ENCODE measurements around the gene SASH1. TPM values are rescaled to one million over a fixed set of nuclear protein-coding genes. Genes with fewer than 3 reads are reported as not detected.

The SASH1 gene
- total RNA-seq, 1 experiment from 2014 or later, result 11.7 TPM

- TF ChIP-seq CBX3 (IDR thresholded peaks at IDR 0.05; ENCODE audit: low read depth) (no peak), MAX (IDR thresholded peaks at IDR 0.05) (no peak)
These were observed 45.9 kb downstream of the SASH1 start (continued) for GRCh38 chr6:148388521-148388920.

GRCh38 chr6:148389086-148389485 lies 46.4 kb downstream of the SASH1 start:
- Histone ChIP-seq H3K4me2 (ENCODE audit: low read length) (no peak overlapping the region), H3K36me3 (ENCODE audit: control insufficient read depth in 1 of 2, insufficient read depth in 2 of 2, low read length in 2 of 2) (no peaks in the 10 kb centered on the region), H3K4me1 (ENCODE audit: control insufficient read depth in 1 of 2, insufficient read depth in 2 of 2, low read length in 2 of 2) (no peaks in the 10 kb centered on the region), H4K20me1 (ENCODE audit: insufficient read depth) (no peaks in the 10 kb centered on the region), H2AFZ (ENCODE audit: low read depth, low read length, poor library complexity, severe bottlenecking) (no peak overlapping the region), H3K79me2 (ENCODE audit: insufficient read depth, low read length) (no peaks in the 10 kb centered on the region), H3K9ac (ENCODE audit: low read length) (no peak overlapping the region), H3K27me3 (ENCODE audit: insufficient read depth, low read length) (no peaks in the 10 kb centered on the region), H3K27ac (ENCODE audit: low read depth, low read length) (no peak overlapping the region), H3K4me3 (replicated peaks in 1 of 2; ENCODE audit: low read depth in 1 of 2, low read length in 2 of 2) (no peak overlapping the region), H3K9me3 (ENCODE audit: control insufficient read depth in 1 of 2, insufficient read depth in 1 of 2, low read depth in 1 of 2, low read length in 2 of 2) (no peaks in the 10 kb centered on the region), H3K9me2 (ENCODE audit: insufficient read depth) (0 out of 2 replicates have a peak, but pooled peaks cover 2% of the 10 kb centered on the region)
- ChIA-PET RAD21 (ENCODE audit: low non-redundant PET in 1 of 2, low total read pairs in 2 of 2, uncharacterized antibody in 2 of 2, unreplicated experiment in 2 of 2) (no interaction called here), POLR2A (no interaction called here), CTCF (no interaction called here)
- TF ChIP-seq POLR2A (IDR thresholded peaks at IDR 0.05; ENCODE audit: borderline replicate concordance, extremely low read depth, insufficient read depth, insufficient read length), result no peak
- no peak for TF ChIP-seq POLR2AphosphoS5 (IDR thresholded peaks at IDR 0.05; ENCODE audit: low read depth, low read length)
- TF ChIP-seq EGR1 (IDR thresholded peaks at IDR 0.05; ENCODE audit: low read depth), result no peak
- no peak for TF ChIP-seq TCF7L2 (IDR thresholded peaks at IDR 0.05; ENCODE audit: borderline replicate concordance, extremely low read depth, insufficient read depth, insufficient read length)
- TF ChIP-seq RAD21 (IDR thresholded peaks at IDR 0.05; ENCODE audit: low read depth), result no peak
- no peak for TF ChIP-seq CBX3 (IDR thresholded peaks at IDR 0.05; ENCODE audit: low read depth)
- no peak for TF ChIP-seq CEBPB (IDR thresholded peaks at IDR 0.05; ENCODE audit: low read depth)
- no peak for TF ChIP-seq YY1 (IDR thresholded peaks at IDR 0.05; ENCODE audit: extremely low read depth, insufficient replicate concordance, low read depth, low read length)
- no peak for TF ChIP-seq REST (IDR thresholded peaks at IDR 0.05; ENCODE audit: low read depth)
- TF ChIP-seq JUND (IDR thresholded peaks at IDR 0.05), result no peak
- TF ChIP-seq EZH2phosphoT487 (IDR thresholded peaks at IDR 0.05; ENCODE audit: borderline replicate concordance), result no peak
- TF ChIP-seq SIN3A (IDR thresholded peaks at IDR 0.05; ENCODE audit: low read depth), result no peak
- TF ChIP-seq SP1 (IDR thresholded peaks at IDR 0.05; ENCODE audit: low read depth), result no peak
- TF ChIP-seq FOSL1 (IDR thresholded peaks at IDR 0.05; ENCODE audit: low read depth), result no peak
- no peak for TF ChIP-seq SRF (IDR thresholded peaks at IDR 0.05; ENCODE audit: low read depth)
- TF ChIP-seq ZBTB33 (IDR thresholded peaks at IDR 0.05; ENCODE audit: extremely low read depth, insufficient replicate concordance, low read length), result no peak
- DNase-seq (ENCODE audit: low read depth, low spot score) (no peak), ATAC-seq (no peak)
- intact Hi-C loops (cut with micrococcal nuclease), result no loop called here
- BruUV-seq (replicated peaks), result no TSS peak
